HEK293T (cell line): Measurements from ENCODE around the gene DMP1.

Experiments
- ARNT ChIP-seq: fragments of 450-650 bp; IDR thresholded peaks from 2 replicates; pipeline ENCODE4 v1.6.1; 2017; ENCODE audit warnings: mild to moderate bottlenecking
- BHLHE40 ChIP-seq: fragments of 450-650 bp; IDR thresholded peaks from 2 replicates; pipeline ENCODE4 v1.6.1; 2016; ENCODE audit warnings: mild to moderate bottlenecking, moderate library complexity, borderline replicate concordance
- ELF4 ChIP-seq: fragments of 450-650 bp; IDR thresholded peaks from 2 replicates; pipeline ENCODE4 v1.6.1; 2017; ENCODE audit warnings: antibody characterized with exemption
- FOXA1 ChIP-seq: fragments of 450-650 bp; IDR thresholded peaks from 2 replicates; pipeline ENCODE4 v1.6.1; 2016; ENCODE audit warnings: mild to moderate bottlenecking
- FOXK2 ChIP-seq: fragments of 450-650 bp; IDR thresholded peaks from 2 replicates; pipeline ENCODE4 v1.6.1; 2016; ENCODE audit warnings: mild to moderate bottlenecking
- HDGF ChIP-seq: fragments of 450-650 bp; IDR thresholded peaks from 2 replicates; pipeline ENCODE4 v1.6.1; 2017; ENCODE audit warnings: antibody characterized with exemption, borderline replicate concordance
- SP1 ChIP-seq: fragments of 450-650 bp; IDR thresholded peaks from 2 replicates; pipeline ENCODE4 v1.6.1; 2017
- SUZ12 ChIP-seq: fragments of 450-650 bp; IDR thresholded peaks from 2 replicates; pipeline ENCODE4 v1.6.1; 2016; ENCODE audit warnings: mild to moderate bottlenecking
- ZNF384 ChIP-seq: fragments of 450-650 bp; IDR thresholded peaks from 2 replicates; pipeline ENCODE4 v1.6.1; 2016

DNA sequence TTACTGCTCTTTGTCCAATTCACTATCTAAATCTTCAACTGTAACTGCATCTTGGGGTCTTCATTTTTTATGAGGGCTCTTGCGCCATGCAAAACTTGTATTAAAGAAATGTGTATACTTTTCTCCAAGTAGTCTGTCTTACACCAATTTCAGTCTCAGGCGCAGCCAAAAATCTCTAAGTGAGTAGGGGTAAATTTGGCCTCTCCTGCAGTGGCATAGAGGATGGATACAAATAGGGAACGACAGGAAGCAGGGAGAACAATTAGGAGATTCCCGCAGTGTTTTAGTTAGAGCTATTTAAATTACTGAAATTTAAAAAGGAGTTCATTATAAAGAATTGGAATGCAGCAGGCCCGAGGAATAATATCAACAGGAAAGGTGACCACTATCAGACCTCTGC, 30.2 kb downstream of the DMP1 start:
- TF ChIP-seq ELF4 = no peak
- TF ChIP-seq FOXA1 = no peak
- no peak for TF ChIP-seq ZNF384
- no peak for TF ChIP-seq ARNT
- TF ChIP-seq HDGF = no peak
- no peak for TF ChIP-seq SUZ12
- no peak for TF ChIP-seq SP1
- no peak for TF ChIP-seq BHLHE40
- no peak for TF ChIP-seq FOXK2
